ENCODE results near the gene FAM135A. TPM values are rescaled to one million over a fixed set of nuclear protein-coding genes. Genes with fewer than 3 reads are reported as not detected.

The FAM135A gene
- polyA plus RNA-seq, 1 donor = 34.8 TPM

Other genes starting within 250 kb of the FAM135A start
- 33.0 TPM for gene COL9A1, start 110.4 kb upstream of the FAM135A start, polyA plus RNA-seq (ENCODE audit: insufficient read length)
- gene SDHAF4, start 153.4 kb downstream of the FAM135A start, polyA plus RNA-seq (ENCODE audit: insufficient read length) = 22.8 TPM